AG04450 (cell line): Measurements from ENCODE around the gene TMEM94. TPM values are rescaled to one million over a fixed set of nuclear protein-coding genes. Genes with fewer than 3 reads are reported as not detected.
A peak's percentile ranks its signal among the peaks of the same experiment; 100 is the strongest.

Experiments used
- CTCF ChIA-PET: fragments of 300-600, 350-600 bp; formaldehyde crosslinking; extraction: SDS; loops from one replicate; lab custom pipeline; 2022; ENCODE audit warnings: antibody characterized with exemption, inconsistent platforms; lab: Charles Lee
- POLR2A ChIA-PET: fragments of 350-600 bp; formaldehyde crosslinking; extraction: SDS; loops from one replicate; lab custom pipeline; 2021; ENCODE audit warnings: antibody characterized with exemption, inconsistent platforms; lab: Yijun Ruan, JAX
- DNase-seq: peaks from one replicate; pipeline ENCODE4 v3.0.0-alpha.2; 2011; ENCODE audit warnings: low read depth, low spot score
- H3K27ac ChIP-seq: one replicate; pipeline ENCODE4 v1.5.1; 2012; ENCODE audit warnings: low read depth, low read length, control low read depth
- H3K27me3 ChIP-seq: one replicate; pipeline ENCODE4 v1.6.0; 2012; ENCODE audit warnings: low read length; ENCODE audit not compliant: control insufficient read depth, insufficient read depth
- H3K4me3 ChIP-seq: 2 replicates; pipeline ENCODE4 v1.5.1; 2011; ENCODE audit warnings: mild to moderate bottlenecking, low read depth, low read length, control low read depth
- H3K9me3 ChIP-seq: 2 replicates; pipeline ENCODE4 v1.5.1; 2012; ENCODE audit warnings: low read length; ENCODE audit not compliant: control insufficient read depth, insufficient read depth
- CTCF ChIP-seq: IDR thresholded peaks from 2 replicates; pipeline ENCODE4 v1.5.1; 2011; ENCODE audit warnings: low read depth, low read length, control low read depth, inconsistent platforms
- polyA plus RNA-seq: library from polyadenylated mRNA; depleted of rRNA; stranded (reverse); fragments of >200 nt; gene quantifications from 2 replicates; pipeline ENCODE4 v1.2.3, GENCODE V29; 2011

Gene TMEM94
- polyA plus RNA-seq, 1 experiment = 14.8 TPM

DNA sequence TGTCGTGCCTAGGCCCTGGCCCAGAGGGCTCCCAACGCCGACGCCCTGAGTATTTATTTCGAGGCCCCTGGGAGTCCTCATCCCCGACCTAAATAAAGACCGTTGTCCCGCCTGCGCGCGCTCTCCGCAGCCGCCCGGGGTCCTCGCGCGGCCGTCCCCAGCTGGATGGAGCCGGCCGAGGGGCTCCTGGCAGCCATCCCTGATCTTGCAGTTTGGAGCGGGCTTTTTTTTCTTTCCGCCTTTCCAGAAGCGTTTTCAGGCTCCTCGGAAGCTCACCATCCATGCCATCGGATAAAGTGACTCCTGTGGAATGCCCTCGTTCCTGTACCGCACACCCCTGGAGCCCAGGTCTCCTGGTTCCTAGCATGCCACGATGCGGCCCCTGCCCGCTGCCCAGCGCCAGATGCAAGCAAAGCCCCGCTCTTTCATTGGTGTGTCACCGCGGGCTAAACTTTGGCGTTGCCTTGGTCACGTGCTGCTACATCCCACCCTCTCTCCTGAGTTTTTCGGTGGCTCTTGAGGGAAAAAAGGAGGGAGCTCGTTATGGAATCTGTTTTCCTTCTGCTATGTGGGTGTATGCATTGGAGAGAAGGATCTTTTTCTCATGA is 716 bp downstream of the TMEM94 start:
- H3K27me3 ChIP-seq = no peaks in the 10 kb centered on the region
- CTCF ChIA-PET = interaction anchor here (0.6 to 1.0 kb wide), 3 partner anchors 59 to 296 kb away, joined by 3 to 4 read pairs (median 4); partner anchors contain the start of gene TSEN54
- H3K27ac ChIP-seq = peak overlapping the region; percentile 52
- TF ChIP-seq CTCF = no peak
- H3K4me3 ChIP-seq = peak overlapping the region; percentile 91
- POLR2A ChIA-PET = interaction anchor here (1.0 to 1.6 kb wide), 3 partner anchors 13 to 210 kb away, joined by 3 to 6 read pairs (median 3); partner anchors contain the start of genes RECQL5 and SAP30BP
- no peak for DNase-seq
- H3K9me3 ChIP-seq = no peaks in the 10 kb centered on the region; the same call in 1 of the 2 replicates

- Histone ChIP-seq H3K27me3 (no peaks in the 10 kb centered on the region), H3K27ac (no peak overlapping the region), H3K4me3 (no peak overlapping the region), H3K9me3 (no peaks in the 10 kb centered on the region; the same call in 1 of the 2 replicates)
- no peak for DNase-seq
- POLR2A ChIA-PET = no interaction called here
- CTCF ChIA-PET = interaction anchor here (1.4 kb wide), 1 partner anchor 57 kb away, joined by 4 read pairs; the partner anchor contains the start of gene TSEN54
- no peak for TF ChIP-seq CTCF
Observed at GRCh38 chr17:75459246-75459589, 2.8 kb downstream of the TMEM94 start.

DNA sequence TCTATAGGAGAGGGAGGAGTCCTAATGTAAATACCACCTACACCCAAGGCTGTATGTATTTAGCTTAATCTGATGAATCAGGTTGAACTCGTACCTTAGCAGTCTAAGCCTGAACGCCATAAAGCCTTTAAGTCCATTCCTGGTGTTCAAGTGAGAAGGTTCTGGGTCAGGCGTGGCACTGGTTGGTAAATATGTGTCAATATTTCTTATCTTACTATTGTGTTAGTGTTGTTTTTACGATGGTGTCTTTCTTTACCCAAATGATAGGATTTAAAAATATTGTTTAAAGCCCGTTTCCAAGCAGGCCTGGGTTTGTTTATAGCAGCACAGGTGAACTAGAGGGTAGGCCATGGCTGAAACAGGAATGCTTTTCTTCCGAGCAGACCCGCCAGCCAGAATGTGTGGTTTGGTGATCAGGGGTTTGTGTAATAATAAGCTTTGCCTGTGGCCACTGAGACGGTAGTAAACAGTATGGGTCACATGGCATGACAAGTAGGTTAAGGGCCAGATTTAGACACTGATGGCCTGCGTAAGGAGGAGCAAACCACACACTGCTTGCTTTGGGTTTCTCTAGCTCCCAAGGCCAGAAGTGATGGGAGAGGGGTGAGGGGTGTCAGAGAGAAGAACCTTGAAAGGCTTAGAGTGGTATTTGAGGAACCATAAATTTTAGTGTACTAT is 3.3 kb downstream of the TMEM94 start:
- ChIA-PET CTCF (interaction anchor here (1.4 kb wide), 1 partner anchor 57 kb away, joined by 4 read pairs; the partner anchor contains the start of gene TSEN54), POLR2A (no interaction called here)
- Histone ChIP-seq H3K27me3 (no peaks in the 10 kb centered on the region), H3K9me3 (no peaks in the 10 kb centered on the region; the same call in 1 of the 2 replicates), H3K4me3 (no peak overlapping the region), H3K27ac (no peak overlapping the region)
- no peak for DNase-seq
- no peak for TF ChIP-seq CTCF

- no peak for DNase-seq
- Histone ChIP-seq H3K27me3 (no peaks in the 10 kb centered on the region), H3K4me3 (no peak overlapping the region), H3K27ac (no peak overlapping the region), H3K9me3 (no peaks in the 10 kb centered on the region; the same call in 1 of the 2 replicates)
- TF ChIP-seq CTCF = no peak
- ChIA-PET CTCF (no interaction called here), POLR2A (no interaction called here)
Observed at GRCh38 chr17:75460295-75460694, 3.9 kb downstream of the TMEM94 start.

GRCh38 chr17:75463603-75464002 is 7.2 kb downstream of the TMEM94 start:
- ChIA-PET POLR2A (no interaction called here), CTCF (no interaction called here)

More at GRCh38 chr17:75463603-75464002, 7.2 kb downstream of the TMEM94 start:
- no peak overlapping the region for H3K27ac ChIP-seq
- DNase-seq = no peak
- H3K27me3 ChIP-seq = no peaks in the 10 kb centered on the region
- no peaks in the 10 kb centered on the region for H3K9me3 ChIP-seq
- H3K4me3 ChIP-seq = no peak overlapping the region
- no peak for TF ChIP-seq CTCF
